Astrocyte of the cerebellum (primary cell): ENCODE results near the gene DNMT1.

ENCODE experiments used
- DNase-seq: peaks from one replicate; pipeline ENCODE4 v3.0.0-alpha.2; 2011; ENCODE audit warnings: low read depth
- H3K4me3 ChIP-seq: 2 replicates; pipeline ENCODE4 v1.5.1; 2011; ENCODE audit warnings: mild to moderate bottlenecking, low read depth, low read length, moderate library complexity
- CTCF ChIP-seq: IDR thresholded peaks from 2 replicates; pipeline ENCODE4 v1.5.1; 2012; ENCODE audit warnings: low read length, low read depth, moderate library complexity, mild to moderate bottlenecking; ENCODE audit errors: missing control alignments
- in situ Hi-C: cut with HindIII; loops from 2 replicates; pipeline ENCODE4 v1.10.0; 2017; ENCODE audit warnings: low sequenced_read_pairs

The DNMT1 gene

GRCh38 chr19:10145031-10145430, 49.7 kb downstream of the DNMT1 start:
- TF ChIP-seq CTCF, result no peak
- DNase-seq, result no peak
- no peak overlapping the region for H3K4me3 ChIP-seq
- in situ Hi-C loops, result no loop called here

DNA sequence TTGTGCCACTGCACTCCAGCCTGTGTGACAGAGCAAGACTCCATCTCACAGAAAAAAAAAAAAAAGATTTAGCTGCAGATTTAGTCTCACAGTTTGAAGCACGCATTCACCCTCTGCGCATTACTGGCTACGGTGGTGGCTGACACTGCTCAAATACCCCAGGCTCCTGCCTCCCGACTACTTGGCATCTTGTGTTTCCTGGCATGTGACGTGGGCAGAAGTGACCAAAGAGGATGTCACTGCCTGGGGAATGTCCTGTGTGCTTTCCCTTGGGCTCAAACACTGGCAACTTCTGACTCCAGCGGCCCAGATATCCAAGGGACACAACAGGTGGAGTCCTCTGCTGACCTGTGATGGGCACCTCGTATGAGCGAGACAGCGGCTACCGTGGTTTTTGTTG, 50.4 kb downstream of the DNMT1 start:
- no peak for DNase-seq
- in situ Hi-C loops, result no loop called here
- no peak for TF ChIP-seq CTCF
- H3K4me3 ChIP-seq, result no peak overlapping the region

DNA sequence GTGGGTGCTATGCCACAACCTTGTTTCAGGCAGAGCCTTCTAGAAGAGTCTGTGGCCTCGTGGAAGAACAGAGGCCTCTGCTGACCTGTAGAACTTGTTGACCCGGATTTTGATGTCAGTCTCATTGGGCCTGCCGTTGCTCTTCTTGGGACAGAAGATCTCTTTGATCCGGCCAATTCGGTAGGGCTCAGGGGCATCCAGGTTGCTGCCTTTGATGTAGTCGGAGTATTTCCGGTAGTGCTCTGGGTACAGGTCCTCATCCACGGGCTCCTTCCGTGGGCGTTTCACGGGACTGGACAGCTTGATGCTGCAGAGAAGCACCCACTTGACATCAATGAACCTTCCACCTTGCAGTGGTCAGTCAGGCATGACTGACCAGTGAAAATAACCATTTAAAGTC, 51.1 kb downstream of the DNMT1 start:
- no peak for DNase-seq

DNA sequence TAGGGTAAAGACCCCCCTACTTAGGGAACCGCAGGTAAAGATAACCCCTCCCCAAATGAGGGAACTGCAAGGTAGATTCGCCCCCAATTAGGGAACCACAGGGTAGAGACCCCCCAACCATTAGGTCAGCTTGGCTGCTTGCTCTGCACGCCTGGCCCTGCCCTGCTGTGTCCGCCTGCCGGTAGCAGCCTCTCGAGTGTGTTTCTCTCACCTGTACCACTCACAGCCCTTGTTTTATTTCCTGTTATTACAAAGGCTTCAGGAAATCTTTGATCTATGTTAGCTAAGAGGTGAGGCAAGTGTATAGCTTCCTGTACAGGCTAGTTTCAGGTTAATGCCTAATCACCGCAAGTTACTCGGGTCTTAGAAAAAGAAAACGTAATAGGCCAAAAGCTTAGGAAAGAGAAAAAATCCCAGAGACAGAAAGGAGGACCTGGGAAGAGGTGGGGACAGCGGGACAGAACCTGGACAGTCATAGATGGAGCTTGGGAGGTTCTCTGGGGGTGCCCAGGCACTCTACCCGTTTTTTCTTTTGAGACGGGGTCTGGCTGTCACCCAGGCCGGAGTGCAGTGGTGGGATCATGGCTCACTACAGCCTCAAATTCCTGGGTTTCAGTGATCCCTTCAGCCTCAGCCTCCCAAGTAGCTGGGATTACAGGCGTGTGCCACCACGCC, 51.9 kb downstream of the DNMT1 start:
- in situ Hi-C loops, result no loop called here
- no peak overlapping the region for H3K4me3 ChIP-seq
- TF ChIP-seq CTCF, result no peak
- no peak for DNase-seq

More for the DNA sequence above, 51.1 kb downstream of the DNMT1 start:
- no peak overlapping the region for H3K4me3 ChIP-seq
- in situ Hi-C loops, result no loop called here
- no peak for TF ChIP-seq CTCF

DNA sequence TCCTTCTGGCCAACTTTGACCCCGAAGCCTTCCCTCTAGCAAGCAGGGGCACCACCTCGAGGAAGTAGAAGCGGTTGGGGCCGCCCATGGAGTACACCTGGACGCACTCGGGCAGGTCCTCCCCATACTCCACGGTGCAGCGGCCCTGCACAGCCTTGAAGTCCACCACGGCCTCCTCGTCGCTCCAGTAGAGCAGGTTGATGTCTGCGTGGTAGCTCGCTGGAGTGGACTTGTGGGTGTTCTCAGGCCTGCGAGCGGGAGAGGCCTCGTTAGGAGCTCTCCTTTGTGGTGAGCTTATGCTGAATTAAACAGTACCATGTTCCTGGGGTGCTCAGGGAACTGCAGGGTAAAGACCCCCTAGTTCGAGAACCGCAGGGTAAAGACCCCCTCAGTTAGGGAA, 52.8 kb downstream of the DNMT1 start:
- H3K4me3 ChIP-seq, result no peak overlapping the region
- no peak for DNase-seq
- no peak for TF ChIP-seq CTCF
- in situ Hi-C loops, result no loop called here

- in situ Hi-C loops, result no loop called here
- no peak for DNase-seq
- H3K4me3 ChIP-seq, result no peak overlapping the region
- TF ChIP-seq CTCF, result no peak
These were observed 53.3 kb downstream of the DNMT1 start for GRCh38 chr19:10141479-10141878.
